H1 (cell line): Measurements from ENCODE around the gene HJURP. TPM values are rescaled to one million over a fixed set of nuclear protein-coding genes. Genes with fewer than 3 reads are reported as not detected.

ENCODE experiments used
- BCL11A ChIP-seq, 2 experiments: IDR thresholded peaks; one replicate each; pipeline ENCODE4 v1.6.1; 2011; ENCODE audit warnings: low read depth in 2 of 2, low read length in 2 of 2, mild to moderate bottlenecking in 2 of 2
- CEBPB ChIP-seq: IDR thresholded peaks from 2 replicates; pipeline ENCODE4 v1.6.1; 2012; ENCODE audit warnings: low read depth, low read length
- CHD1 ChIP-seq: IDR thresholded peaks from 2 replicates; pipeline ENCODE4 v1.6.1; 2012; ENCODE audit warnings: low read depth, low read length, improper control_type of control experiment
- CTBP2 ChIP-seq: IDR thresholded peaks from 2 replicates; pipeline ENCODE4 v1.7.0; 2011; ENCODE audit warnings: borderline replicate concordance, mild to moderate bottlenecking, moderate library complexity, mixed read lengths, low read length; ENCODE audit not compliant: insufficient read depth, insufficient read length
- EZH2 ChIP-seq: fragments of 200-600 bp; sonication (generic); IDR thresholded peaks from 2 replicates; pipeline ENCODE4 v1.7.1; 2012; ENCODE audit warnings: low read depth, mild to moderate bottlenecking, moderate library complexity, low read length, inconsistent platforms; ENCODE audit not compliant: severe bottlenecking
- POLR2A ChIP-seq, 2 experiments: IDR thresholded peaks; 1 replicate in 1 of 2; 2 replicates in 1 of 2; pipeline ENCODE4 v1.6.1; 2011; ENCODE audit warnings: low read depth in 2 of 2, low read length in 2 of 2, mild to moderate bottlenecking in 2 of 2; ENCODE audit errors: control extremely low read depth in 1 of 2
- SUZ12 ChIP-seq: fragments of 200-600 bp; sonication (generic); IDR thresholded peaks from 2 replicates; pipeline ENCODE4 v1.6.1; 2012; ENCODE audit warnings: mild to moderate bottlenecking, inconsistent platforms, low read length, moderate library complexity, mixed read lengths
- polyA plus RNA-seq, 7 experiments: library from polyadenylated mRNA; depleted of rRNA in 3 of 7; stranded (reverse) in 5 of 7; unstranded in 2 of 7; fragments of >200 nt in 5 of 7; fragments of 200-250 nt in 2 of 7; gene quantifications; 1 replicate in 5 of 7; 2 replicates in 1 of 7; 4 replicates in 1 of 7; pipeline versions ENCODE4 v1.2.1 to v1.2.3, GENCODE V29; 2011 to 2013; ENCODE audit warnings: missing spikeins in 2 of 7, mixed read lengths in 2 of 7
- total RNA-seq: library from RNA; stranded (reverse); fragmentation: NEBNext Ultra II Directional; extraction: Animal tissue kit (Norgen Biotek cat#: 25700); gene quantifications from 2 replicates; pipeline ENCODE4 v1.2.1, GENCODE V29; 2021
- TF ChIP-seq, protein P1 (sequence below): fragments of 300-600 bp; sonication (generic); IDR thresholded peaks from 2 replicates; pipeline ENCODE4 v1.7.1; 2012; ENCODE audit warnings: low read length, moderate library complexity, mild to moderate bottlenecking, inconsistent platforms; ENCODE audit not compliant: insufficient replicate concordance
- TF ChIP-seq, protein P2 (sequence below): IDR thresholded peaks from 2 replicates; pipeline ENCODE4 v1.6.1; 2012; ENCODE audit warnings: inconsistent platforms
- TF ChIP-seq, protein P3 (sequence below): IDR thresholded peaks from 2 replicates; pipeline ENCODE4 v1.6.1; 2011; ENCODE audit warnings: low read depth, mild to moderate bottlenecking, low read length; ENCODE audit not compliant: insufficient read depth

HJURP gene
- total and polyA plus RNA-seq, 2 of the 8 experiments (the other 6 are each of a cell fraction or from before 2014, with no cell fraction given) = 49.3 to 60.5 TPM

DNA sequence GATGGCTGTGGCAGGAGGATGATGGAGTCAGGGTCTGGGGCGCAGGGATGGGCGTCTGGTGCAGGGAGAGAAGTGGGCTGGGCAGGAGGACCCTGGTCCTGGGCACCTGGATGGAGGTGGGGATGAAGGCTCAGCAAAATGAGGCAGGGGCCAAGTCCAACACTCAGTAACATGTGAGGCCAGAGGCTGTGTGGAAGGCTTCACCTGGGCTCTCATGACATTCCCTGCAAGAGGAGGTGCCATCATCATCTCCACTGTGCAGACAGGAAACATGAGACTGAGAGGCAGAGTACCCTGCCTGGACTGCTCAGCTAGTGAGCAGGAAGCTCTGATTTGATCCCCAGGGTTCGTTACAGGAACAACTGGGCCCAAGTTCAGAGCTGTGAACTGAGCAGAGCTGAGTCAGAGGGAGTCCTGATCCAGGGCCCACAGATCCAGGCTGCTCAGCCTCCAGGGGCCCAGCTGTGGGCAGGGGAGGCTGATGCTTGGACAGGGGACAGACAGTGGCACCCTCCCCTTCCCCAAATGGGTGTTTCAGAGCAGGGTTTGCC, 36.9 kb downstream of the HJURP start (continued):
- TF ChIP-seq, protein P1, sequence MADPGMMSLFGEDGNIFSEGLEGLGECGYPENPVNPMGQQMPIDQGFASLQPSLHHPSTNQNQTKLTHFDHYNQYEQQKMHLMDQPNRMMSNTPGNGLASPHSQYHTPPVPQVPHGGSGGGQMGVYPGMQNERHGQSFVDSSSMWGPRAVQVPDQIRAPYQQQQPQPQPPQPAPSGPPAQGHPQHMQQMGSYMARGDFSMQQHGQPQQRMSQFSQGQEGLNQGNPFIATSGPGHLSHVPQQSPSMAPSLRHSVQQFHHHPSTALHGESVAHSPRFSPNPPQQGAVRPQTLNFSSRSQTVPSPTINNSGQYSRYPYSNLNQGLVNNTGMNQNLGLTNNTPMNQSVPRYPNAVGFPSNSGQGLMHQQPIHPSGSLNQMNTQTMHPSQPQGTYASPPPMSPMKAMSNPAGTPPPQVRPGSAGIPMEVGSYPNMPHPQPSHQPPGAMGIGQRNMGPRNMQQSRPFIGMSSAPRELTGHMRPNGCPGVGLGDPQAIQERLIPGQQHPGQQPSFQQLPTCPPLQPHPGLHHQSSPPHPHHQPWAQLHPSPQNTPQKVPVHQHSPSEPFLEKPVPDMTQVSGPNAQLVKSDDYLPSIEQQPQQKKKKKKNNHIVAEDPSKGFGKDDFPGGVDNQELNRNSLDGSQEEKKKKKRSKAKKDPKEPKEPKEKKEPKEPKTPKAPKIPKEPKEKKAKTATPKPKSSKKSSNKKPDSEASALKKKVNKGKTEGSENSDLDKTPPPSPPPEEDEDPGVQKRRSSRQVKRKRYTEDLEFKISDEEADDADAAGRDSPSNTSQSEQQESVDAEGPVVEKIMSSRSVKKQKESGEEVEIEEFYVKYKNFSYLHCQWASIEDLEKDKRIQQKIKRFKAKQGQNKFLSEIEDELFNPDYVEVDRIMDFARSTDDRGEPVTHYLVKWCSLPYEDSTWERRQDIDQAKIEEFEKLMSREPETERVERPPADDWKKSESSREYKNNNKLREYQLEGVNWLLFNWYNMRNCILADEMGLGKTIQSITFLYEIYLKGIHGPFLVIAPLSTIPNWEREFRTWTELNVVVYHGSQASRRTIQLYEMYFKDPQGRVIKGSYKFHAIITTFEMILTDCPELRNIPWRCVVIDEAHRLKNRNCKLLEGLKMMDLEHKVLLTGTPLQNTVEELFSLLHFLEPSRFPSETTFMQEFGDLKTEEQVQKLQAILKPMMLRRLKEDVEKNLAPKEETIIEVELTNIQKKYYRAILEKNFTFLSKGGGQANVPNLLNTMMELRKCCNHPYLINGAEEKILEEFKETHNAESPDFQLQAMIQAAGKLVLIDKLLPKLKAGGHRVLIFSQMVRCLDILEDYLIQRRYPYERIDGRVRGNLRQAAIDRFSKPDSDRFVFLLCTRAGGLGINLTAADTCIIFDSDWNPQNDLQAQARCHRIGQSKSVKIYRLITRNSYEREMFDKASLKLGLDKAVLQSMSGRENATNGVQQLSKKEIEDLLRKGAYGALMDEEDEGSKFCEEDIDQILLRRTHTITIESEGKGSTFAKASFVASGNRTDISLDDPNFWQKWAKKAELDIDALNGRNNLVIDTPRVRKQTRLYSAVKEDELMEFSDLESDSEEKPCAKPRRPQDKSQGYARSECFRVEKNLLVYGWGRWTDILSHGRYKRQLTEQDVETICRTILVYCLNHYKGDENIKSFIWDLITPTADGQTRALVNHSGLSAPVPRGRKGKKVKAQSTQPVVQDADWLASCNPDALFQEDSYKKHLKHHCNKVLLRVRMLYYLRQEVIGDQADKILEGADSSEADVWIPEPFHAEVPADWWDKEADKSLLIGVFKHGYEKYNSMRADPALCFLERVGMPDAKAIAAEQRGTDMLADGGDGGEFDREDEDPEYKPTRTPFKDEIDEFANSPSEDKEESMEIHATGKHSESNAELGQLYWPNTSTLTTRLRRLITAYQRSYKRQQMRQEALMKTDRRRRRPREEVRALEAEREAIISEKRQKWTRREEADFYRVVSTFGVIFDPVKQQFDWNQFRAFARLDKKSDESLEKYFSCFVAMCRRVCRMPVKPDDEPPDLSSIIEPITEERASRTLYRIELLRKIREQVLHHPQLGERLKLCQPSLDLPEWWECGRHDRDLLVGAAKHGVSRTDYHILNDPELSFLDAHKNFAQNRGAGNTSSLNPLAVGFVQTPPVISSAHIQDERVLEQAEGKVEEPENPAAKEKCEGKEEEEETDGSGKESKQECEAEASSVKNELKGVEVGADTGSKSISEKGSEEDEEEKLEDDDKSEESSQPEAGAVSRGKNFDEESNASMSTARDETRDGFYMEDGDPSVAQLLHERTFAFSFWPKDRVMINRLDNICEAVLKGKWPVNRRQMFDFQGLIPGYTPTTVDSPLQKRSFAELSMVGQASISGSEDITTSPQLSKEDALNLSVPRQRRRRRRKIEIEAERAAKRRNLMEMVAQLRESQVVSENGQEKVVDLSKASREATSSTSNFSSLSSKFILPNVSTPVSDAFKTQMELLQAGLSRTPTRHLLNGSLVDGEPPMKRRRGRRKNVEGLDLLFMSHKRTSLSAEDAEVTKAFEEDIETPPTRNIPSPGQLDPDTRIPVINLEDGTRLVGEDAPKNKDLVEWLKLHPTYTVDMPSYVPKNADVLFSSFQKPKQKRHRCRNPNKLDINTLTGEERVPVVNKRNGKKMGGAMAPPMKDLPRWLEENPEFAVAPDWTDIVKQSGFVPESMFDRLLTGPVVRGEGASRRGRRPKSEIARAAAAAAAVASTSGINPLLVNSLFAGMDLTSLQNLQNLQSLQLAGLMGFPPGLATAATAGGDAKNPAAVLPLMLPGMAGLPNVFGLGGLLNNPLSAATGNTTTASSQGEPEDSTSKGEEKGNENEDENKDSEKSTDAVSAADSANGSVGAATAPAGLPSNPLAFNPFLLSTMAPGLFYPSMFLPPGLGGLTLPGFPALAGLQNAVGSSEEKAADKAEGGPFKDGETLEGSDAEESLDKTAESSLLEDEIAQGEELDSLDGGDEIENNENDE = no peak
- TF ChIP-seq EZH2 = no peak
- TF ChIP-seq BCL11A (IDR thresholded peaks at IDR 0.05; ENCODE audit: low read depth in 2 of 2, low read length in 2 of 2) = no peak
- no peak for TF ChIP-seq SUZ12
- no peak for TF ChIP-seq CHD1
- no peak for TF ChIP-seq CTBP2
- no peak for TF ChIP-seq POLR2A (IDR thresholded peaks at IDR 0.05; ENCODE audit: control extremely low read depth in 1 of 2, low read depth in 2 of 2, low read length in 2 of 2)
- TF ChIP-seq, protein P2, sequence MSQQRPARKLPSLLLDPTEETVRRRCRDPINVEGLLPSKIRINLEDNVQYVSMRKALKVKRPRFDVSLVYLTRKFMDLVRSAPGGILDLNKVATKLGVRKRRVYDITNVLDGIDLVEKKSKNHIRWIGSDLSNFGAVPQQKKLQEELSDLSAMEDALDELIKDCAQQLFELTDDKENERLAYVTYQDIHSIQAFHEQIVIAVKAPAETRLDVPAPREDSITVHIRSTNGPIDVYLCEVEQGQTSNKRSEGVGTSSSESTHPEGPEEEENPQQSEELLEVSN = no peak
- TF ChIP-seq CEBPB = no peak
- TF ChIP-seq, protein P3, sequence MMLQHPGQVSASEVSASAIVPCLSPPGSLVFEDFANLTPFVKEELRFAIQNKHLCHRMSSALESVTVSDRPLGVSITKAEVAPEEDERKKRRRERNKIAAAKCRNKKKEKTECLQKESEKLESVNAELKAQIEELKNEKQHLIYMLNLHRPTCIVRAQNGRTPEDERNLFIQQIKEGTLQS = no peak
